ENCODE data around the gene PSMB8. TPM values are rescaled to one million over a fixed set of nuclear protein-coding genes. Genes with fewer than 3 reads are reported as not detected.

PSMB8 gene
- total and polyA plus RNA-seq, 2 of the 8 experiments (the other 6 are each of a cell fraction or from before 2014, with no cell fraction given): 18.4 to 43.0 TPM

DNA sequence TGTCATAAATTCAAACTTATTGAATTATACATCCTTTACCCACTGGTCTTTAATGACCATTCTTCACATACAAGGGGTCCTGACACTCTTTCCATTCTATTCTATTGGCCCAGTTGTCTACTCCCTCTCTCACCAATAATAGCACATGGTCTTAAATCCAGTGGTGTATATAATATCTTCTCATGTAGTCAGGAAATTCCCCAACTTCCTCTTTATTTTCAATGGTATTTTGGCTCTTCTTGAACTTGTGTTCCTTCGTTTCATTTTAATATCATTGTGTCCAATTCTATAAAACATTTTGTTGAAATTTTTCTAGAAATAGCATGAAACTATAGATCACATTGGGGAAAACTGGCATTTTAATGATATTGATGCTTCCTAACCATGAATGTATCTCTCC, 47.0 kb upstream of the PSMB8 start (continued):
- TF ChIP-seq, protein P1, sequence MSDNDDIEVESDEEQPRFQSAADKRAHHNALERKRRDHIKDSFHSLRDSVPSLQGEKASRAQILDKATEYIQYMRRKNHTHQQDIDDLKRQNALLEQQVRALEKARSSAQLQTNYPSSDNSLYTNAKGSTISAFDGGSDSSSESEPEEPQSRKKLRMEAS (IDR thresholded peaks at IDR 0.05): no peak
- no peak for TF ChIP-seq SP4 (IDR thresholded peaks at IDR 0.05; ENCODE audit: low read length)
